Activated CD8-positive, alpha-beta memory T cell treated with anti-CD3 and anti-CD28 coated beads, Interleukin-2, amount 50 U/mL, for 24 hours (primary cell): ENCODE measurements around the gene DYDC1.
"Not testable (repeated sequence)": the region's sequence is repeated elsewhere in the genome, so short reads cannot be mapped to it uniquely, and the experiment has no call there.

Experiments used
- DNase-seq: peaks from one replicate; pipeline ENCODE4 v3.0.0-alpha.2; 2020; ENCODE audit errors: extremely low read depth

The DYDC1 gene

GRCh38 chr10:80356563-80356988, at the start of gene DYDC1, which contains the start of gene DYDC2:
DYDC1 (minus strand) TSS chr10:80356755; CDS start chr10:80352601, 4,154 bp downstream.
DYDC2 (plus strand) TSS chr10:80356781; CDS start chr10:80362444, 5,663 bp downstream.
- DNase-seq = no peak

- no peak for DNase-seq
Observed at GRCh38 chr10:80406204-80406603, 49.6 kb upstream of the DYDC1 start.

- no peak for DNase-seq
Observed at GRCh38 chr10:80405626-80406025, 49.1 kb upstream of the DYDC1 start.

- no peak for DNase-seq
Observed at GRCh38 chr10:80405035-80405434, 48.5 kb upstream of the DYDC1 start.

GRCh38 chr10:80400136-80400804, 43.7 kb upstream of the DYDC1 start:
- DNase-seq = no peak

- DNase-seq = no peak
Observed at GRCh38 chr10:80397014-80397413, 40.5 kb upstream of the DYDC1 start.

- DNase-seq = no peak
Observed at GRCh38 chr10:80394358-80394916, 37.9 kb upstream of the DYDC1 start.

GRCh38 chr10:80392250-80392649, 35.7 kb upstream of the DYDC1 start:
- DNase-seq = no peak

- no peak for DNase-seq
Observed at GRCh38 chr10:80390740-80391139, 34.2 kb upstream of the DYDC1 start.

GRCh38 chr10:80382989-80383388, 26.4 kb upstream of the DYDC1 start:
- DNase-seq = no peak

GRCh38 chr10:80380185-80380584, 23.6 kb upstream of the DYDC1 start:
- DNase-seq = no peak

- no peak for DNase-seq
Observed at GRCh38 chr10:80379701-80380100, 23.1 kb upstream of the DYDC1 start.

- no peak for DNase-seq
Observed at GRCh38 chr10:80373502-80373901, 16.9 kb upstream of the DYDC1 start.

GRCh38 chr10:80372675-80373074, 16.1 kb upstream of the DYDC1 start:
- no peak for DNase-seq

GRCh38 chr10:80371467-80371866, 14.9 kb upstream of the DYDC1 start:
- no peak for DNase-seq

GRCh38 chr10:80365510-80365909, 9.0 kb upstream of the DYDC1 start:
- no peak for DNase-seq

GRCh38 chr10:80359644-80360043, 3.1 kb upstream of the DYDC1 start:
- no peak for DNase-seq

- not testable (repeated sequence) for DNase-seq
Observed at GRCh38 chr10:80358925-80359324, 2.4 kb upstream of the DYDC1 start.

GRCh38 chr10:80357851-80358125, 1.2 kb upstream of the DYDC1 start:
- no peak for DNase-seq

- DNase-seq = no peak
Observed at GRCh38 chr10:80356989-80357850, 665 bp upstream of the DYDC1 start.

- no peak for DNase-seq
Observed at GRCh38 chr10:80351220-80351619, 5.3 kb downstream of the DYDC1 start.

- no peak for DNase-seq
Observed at GRCh38 chr10:80350251-80350650, 6.3 kb downstream of the DYDC1 start.

GRCh38 chr10:80344912-80345311, 11.6 kb downstream of the DYDC1 start:
- DNase-seq = no peak
